Upper lobe of right lung (tissue), 1 donor: Measurements from ENCODE around the gene GPC5. TPM values are rescaled to one million over a fixed set of nuclear protein-coding genes. Genes with fewer than 3 reads are reported as not detected.

Source experiments
- ATAC-seq: fragments of 200-7000 bp; cut with Tn5 transposase; one replicate; pipeline ENCODE4 v1.9.1; 2020; ENCODE audit warnings: mild to moderate bottlenecking, moderate library complexity
- DNase-seq: peaks from one replicate; pipeline ENCODE4 v3.0.0-alpha.2; 2020
- H3K27ac ChIP-seq: fragments of 200-600 bp; one replicate; pipeline ENCODE4 v1.8.0; 2022
- H3K27me3 ChIP-seq: fragments of 200-600 bp; one replicate; pipeline ENCODE4 v1.8.0; 2022; ENCODE audit warnings: mild to moderate bottlenecking
- H3K36me3 ChIP-seq: fragments of 200-600 bp; one replicate; pipeline ENCODE4 v1.8.0; 2022
- H3K4me1 ChIP-seq: fragments of 200-600 bp; one replicate; pipeline ENCODE4 v1.8.0; 2022
- H3K4me3 ChIP-seq: fragments of 200-600 bp; one replicate; pipeline ENCODE4 v1.8.0; 2022; ENCODE audit warnings: mild to moderate bottlenecking
- H3K9me3 ChIP-seq: fragments of 200-600 bp; one replicate; pipeline ENCODE4 v1.8.0; 2022
- CTCF ChIP-seq: fragments of 200-600 bp; IDR thresholded peaks from one replicate; pipeline ENCODE4 v1.8.0; 2022; ENCODE audit warnings: antibody characterized with exemption
- intact Hi-C: fragments of 100-400 bp; cut with DNase I; formaldehyde crosslinking; loops from one replicate; pipeline ENCODE4 v1.11.0; 2022
- total RNA-seq: library from RNA; stranded (reverse); fragmentation: NEBNext Ultra II Directional; extraction: Animal tissue kit (Norgen Biotek cat#: 25700); gene quantifications from one replicate; pipeline ENCODE4 v1.2.1, GENCODE V29; 2021
- donor health status: DM: no; HTN: yes; CAD: no; lungs with severe emphysema.

Gene GPC5
- total RNA-seq, 1 donor from 2014 or later = 8.1 TPM

GRCh38 chr13:92621985-92622384 is 1223.6 kb downstream of the GPC5 start:
- DNase-seq (no peak), ATAC-seq (no peak)
- H3K9me3 ChIP-seq = no peaks in the 10 kb centered on the region
- no peaks in the 10 kb centered on the region for H3K36me3 ChIP-seq
- TF ChIP-seq CTCF = no peak
- intact Hi-C loops = no loop called here
- no peaks in the 10 kb centered on the region for H3K4me1 ChIP-seq
- no peaks in the 10 kb centered on the region for H3K27me3 ChIP-seq
- H3K4me3 ChIP-seq = no peak overlapping the region
- H3K27ac ChIP-seq = no peak overlapping the region

- intact Hi-C loops = no loop called here
- H3K27me3 ChIP-seq = no peaks in the 10 kb centered on the region
- no peaks in the 10 kb centered on the region for H3K36me3 ChIP-seq
- no peak for TF ChIP-seq CTCF
- H3K9me3 ChIP-seq = no peaks in the 10 kb centered on the region
- DNase-seq (no peak), ATAC-seq (no peak)
- H3K4me3 ChIP-seq = no peak overlapping the region
- no peaks in the 10 kb centered on the region for H3K4me1 ChIP-seq
- H3K27ac ChIP-seq = no peak overlapping the region
Measured at GRCh38 chr13:92622905-92623304, 1224.5 kb downstream of the GPC5 start.

- H3K27ac ChIP-seq = no peak overlapping the region
- H3K27me3 ChIP-seq = no peaks in the 10 kb centered on the region
- intact Hi-C loops = no loop called here
- no peak for DNase-seq
- no peaks in the 10 kb centered on the region for H3K4me1 ChIP-seq
- H3K9me3 ChIP-seq = no peaks in the 10 kb centered on the region
- no peak for TF ChIP-seq CTCF
- no peak for ATAC-seq
- H3K36me3 ChIP-seq = no peaks in the 10 kb centered on the region
- no peak overlapping the region for H3K4me3 ChIP-seq
Measured at GRCh38 chr13:92626274-92626673, 1227.9 kb downstream of the GPC5 start.

GRCh38 chr13:92640936-92641335 is 1242.5 kb downstream of the GPC5 start:
- H3K27me3 ChIP-seq = no peaks in the 10 kb centered on the region
- no peak overlapping the region for H3K4me3 ChIP-seq
- TF ChIP-seq CTCF = no peak
- no peaks in the 10 kb centered on the region for H3K4me1 ChIP-seq
- no peaks in the 10 kb centered on the region for H3K9me3 ChIP-seq
- intact Hi-C loops = no loop called here
- ATAC-seq (no peak), DNase-seq (no peak)
- no peak overlapping the region for H3K27ac ChIP-seq
- H3K36me3 ChIP-seq = no peaks in the 10 kb centered on the region

GRCh38 chr13:92649140-92649813 is 1250.9 kb downstream of the GPC5 start:
- Histone ChIP-seq H3K36me3 (no peaks in the 10 kb centered on the region), H3K9me3 (no peaks in the 10 kb centered on the region), H3K4me1 (no peaks in the 10 kb centered on the region), H3K4me3 (no peak overlapping the region), H3K27ac (no peak overlapping the region), H3K27me3 (no peaks in the 10 kb centered on the region)
- ATAC-seq = no peak
- no peak for TF ChIP-seq CTCF
- intact Hi-C loops = no loop called here
- no peak for DNase-seq

GRCh38 chr13:92656103-92656502 is 1257.7 kb downstream of the GPC5 start:
- no peaks in the 10 kb centered on the region for H3K36me3 ChIP-seq
- intact Hi-C loops = no loop called here
- no peaks in the 10 kb centered on the region for H3K4me1 ChIP-seq
- DNase-seq = no peak
- no peak overlapping the region for H3K27ac ChIP-seq
- no peak for ATAC-seq
- H3K4me3 ChIP-seq = no peak overlapping the region
- TF ChIP-seq CTCF = no peak
- no peaks in the 10 kb centered on the region for H3K9me3 ChIP-seq
- no peaks in the 10 kb centered on the region for H3K27me3 ChIP-seq
